DMS 273 (cell line): ENCODE measurements around the gene POLR2E.

Experiments
- DNase-seq: peaks from one replicate; lab custom pipeline; 2025; ENCODE audit not compliant: unreplicated experiment; lab: John Stamatoyannopoulos, UW

The POLR2E gene

DNA sequence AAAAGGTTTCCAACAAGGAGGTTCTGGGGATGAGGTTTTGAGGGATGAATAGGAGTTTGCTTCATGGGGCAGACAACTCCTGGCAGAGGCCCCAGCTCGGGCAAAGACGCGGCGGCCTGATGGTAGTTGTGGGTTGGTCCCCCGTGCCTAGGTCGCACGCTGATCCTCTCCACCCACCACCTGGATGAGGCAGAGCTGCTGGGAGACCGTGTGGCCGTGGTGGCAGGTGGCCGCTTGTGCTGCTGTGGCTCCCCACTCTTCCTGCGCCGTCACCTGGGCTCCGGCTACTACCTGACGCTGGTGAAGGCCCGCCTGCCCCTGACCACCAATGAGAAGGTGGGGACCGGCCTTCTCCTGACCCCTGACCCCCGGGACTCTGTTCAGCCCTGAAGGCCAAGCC, 43.4 kb downstream of the POLR2E start:
- no peak for DNase-seq

DNA sequence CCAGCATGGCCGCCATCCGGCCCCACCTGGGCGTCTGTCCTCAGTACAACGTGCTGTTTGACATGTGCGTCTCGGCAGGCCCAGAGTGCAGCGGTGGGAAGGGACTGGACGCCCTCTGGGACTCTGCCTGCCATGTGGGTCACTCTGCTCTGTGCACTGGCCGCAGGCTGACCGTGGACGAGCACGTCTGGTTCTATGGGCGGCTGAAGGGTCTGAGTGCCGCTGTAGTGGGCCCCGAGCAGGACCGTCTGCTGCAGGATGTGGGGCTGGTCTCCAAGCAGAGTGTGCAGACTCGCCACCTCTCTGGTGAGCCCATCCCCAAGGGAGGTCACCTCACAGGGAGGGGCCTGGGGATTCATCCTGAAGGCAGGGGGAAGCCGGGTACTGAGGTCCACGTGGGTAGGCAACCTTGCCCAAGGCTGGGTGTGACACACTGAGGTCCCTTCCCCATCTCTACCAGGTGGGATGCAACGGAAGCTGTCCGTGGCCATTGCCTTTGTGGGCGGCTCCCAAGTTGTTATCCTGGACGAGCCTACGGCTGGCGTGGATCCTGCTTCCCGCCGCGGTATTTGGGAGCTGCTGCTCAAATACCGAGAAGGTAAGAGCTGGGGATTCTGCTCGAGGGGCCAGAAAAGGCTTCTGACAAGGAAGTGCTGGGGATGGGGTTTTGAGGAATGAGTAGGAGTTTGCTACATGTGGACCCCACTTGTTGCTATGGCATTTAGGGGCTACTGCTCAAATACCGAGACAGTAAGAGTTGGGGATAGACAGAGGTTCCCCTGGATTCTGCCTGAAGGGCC, 44.0 kb downstream of the POLR2E start:
- no peak for DNase-seq

DNA sequence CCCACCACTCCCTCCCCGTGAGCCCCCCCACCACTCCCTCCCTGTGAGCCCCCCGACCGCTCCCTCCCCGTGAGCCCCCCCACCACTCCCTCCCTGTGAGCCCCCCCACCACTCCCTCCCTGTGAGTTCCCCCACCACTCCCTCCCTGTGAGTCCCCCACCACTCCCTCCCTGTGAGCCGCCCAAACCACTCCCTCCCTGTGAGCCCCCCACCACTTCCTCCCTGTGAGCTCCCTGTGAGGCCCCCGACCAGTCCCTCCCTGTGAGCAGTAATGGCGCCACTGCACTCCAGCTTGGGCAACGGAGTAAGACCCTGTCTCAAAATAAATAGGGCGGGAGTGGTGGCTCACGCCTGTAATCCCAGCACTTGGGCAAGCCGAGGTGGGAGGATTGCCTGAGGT, 45.4 kb downstream of the POLR2E start:
- no peak for DNase-seq

DNA sequence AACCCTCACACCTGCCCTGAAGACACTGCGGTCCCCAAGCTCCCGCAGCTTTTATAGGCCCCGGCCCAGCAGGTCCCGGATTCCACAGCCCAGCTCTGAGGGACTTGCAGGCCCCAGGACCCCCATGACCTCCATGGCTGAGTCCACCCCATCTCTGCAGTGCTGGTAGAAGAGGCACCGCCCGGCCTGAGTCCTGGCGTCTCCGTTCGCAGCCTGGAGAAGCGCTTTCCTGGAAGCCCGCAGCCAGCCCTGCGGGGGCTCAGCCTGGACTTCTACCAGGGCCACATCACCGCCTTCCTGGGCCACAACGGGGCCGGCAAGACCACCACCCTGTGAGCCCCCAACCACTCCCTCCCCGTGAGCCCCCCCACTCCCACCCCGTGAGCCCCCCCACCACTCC, 46.1 kb downstream of the POLR2E start:
- no peak for DNase-seq

DNA sequence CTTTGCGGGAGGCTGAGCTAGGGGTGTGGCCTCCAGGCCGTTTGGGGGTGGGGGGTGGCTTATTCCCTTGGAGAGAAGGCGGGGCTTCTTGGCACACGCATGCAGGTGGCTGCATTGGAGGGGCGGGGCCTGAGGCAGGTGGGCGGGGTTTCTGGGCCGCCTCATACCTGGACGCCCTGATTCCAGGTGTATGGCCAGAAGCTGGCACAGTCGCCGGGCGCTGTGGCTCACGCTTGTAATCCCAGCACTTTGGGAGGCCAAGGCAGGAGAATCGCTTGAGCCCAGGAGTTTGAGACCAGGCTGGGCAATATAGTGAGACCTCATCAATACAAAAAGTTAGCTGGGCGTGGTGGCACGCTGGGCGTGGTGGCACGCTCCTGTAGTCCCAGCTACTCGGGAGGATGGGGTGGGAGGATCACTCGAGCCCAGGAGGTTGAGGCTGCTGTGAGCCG, 47.5 kb downstream of the POLR2E start:
- no peak for DNase-seq

DNA sequence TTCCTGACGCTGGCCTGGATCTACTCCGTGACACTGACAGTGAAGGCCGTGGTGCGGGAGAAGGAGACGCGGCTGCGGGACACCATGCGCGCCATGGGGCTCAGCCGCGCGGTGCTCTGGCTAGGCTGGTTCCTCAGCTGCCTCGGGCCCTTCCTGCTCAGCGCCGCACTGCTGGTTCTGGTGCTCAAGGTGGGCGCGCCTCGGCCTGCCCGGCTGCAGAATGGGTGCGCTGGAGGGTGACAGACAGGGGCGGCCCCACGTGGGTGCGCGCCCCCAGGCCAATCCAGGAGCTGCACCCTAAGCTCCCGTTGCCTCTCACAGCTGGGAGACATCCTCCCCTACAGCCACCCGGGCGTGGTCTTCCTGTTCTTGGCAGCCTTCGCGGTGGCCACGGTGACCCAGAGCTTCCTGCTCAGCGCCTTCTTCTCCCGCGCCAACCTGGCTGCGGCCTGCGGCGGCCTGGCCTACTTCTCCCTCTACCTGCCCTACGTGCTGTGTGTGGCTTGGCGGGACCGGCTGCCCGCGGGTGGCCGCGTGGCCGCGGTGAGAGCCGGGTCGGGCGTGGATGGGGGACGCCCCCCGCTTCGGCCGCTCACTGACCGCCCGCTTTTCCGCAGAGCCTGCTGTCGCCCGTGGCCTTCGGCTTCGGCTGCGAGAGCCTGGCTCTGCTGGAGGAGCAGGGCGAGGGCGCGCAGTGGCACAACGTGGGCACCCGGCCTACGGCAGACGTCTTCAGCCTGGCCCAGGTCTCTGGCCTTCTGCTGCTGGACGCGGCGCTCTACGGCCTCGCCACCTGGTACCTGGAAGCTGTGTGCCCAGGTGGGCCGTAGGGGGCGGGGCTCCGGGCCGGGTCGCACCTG, 48.1 kb downstream of the POLR2E start:
- no peak for DNase-seq

DNA sequence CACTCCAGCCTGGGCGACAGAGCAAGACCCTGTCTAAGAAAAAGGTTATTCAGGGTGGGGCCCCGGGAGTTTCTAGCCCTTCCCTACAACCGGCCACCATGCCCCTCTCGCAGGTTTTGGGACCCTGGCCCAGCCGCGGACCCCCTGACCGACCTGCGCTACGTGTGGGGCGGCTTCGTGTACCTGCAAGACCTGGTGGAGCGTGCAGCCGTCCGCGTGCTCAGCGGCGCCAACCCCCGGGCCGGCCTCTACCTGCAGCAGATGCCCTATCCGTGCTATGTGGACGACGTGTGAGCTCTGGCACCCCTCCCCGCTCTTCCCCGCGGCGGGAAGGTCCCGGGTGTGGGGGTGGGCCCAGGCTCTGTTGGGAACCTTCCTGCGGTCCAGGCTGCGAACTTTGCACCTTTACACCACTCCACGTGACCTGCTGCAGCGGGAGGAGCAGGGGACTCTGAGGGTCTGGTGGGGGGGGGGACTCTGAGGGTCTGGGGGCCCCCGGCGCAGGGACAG, 49.0 kb downstream of the POLR2E start:
- DNase-seq = no peak

DNA sequence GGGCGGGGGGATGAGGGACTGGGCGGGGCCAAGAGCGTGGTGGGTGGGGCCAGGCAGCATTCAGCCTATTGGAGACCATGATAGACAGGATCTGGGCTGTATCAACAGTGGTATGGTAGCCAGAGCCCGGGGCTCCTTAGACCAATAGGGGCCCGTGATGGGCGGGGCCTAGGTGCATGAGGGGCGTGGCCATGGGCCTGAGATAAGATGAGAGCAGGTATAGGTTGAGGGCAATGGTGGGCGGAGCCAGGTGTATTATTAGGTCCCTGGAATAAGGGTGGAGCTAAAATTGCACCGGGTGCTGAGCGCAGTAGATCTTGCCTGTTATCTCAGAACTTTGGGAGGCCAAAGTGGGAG, 50.0 kb downstream of the POLR2E start:
- DNase-seq = peak; percentile 69

DNA sequence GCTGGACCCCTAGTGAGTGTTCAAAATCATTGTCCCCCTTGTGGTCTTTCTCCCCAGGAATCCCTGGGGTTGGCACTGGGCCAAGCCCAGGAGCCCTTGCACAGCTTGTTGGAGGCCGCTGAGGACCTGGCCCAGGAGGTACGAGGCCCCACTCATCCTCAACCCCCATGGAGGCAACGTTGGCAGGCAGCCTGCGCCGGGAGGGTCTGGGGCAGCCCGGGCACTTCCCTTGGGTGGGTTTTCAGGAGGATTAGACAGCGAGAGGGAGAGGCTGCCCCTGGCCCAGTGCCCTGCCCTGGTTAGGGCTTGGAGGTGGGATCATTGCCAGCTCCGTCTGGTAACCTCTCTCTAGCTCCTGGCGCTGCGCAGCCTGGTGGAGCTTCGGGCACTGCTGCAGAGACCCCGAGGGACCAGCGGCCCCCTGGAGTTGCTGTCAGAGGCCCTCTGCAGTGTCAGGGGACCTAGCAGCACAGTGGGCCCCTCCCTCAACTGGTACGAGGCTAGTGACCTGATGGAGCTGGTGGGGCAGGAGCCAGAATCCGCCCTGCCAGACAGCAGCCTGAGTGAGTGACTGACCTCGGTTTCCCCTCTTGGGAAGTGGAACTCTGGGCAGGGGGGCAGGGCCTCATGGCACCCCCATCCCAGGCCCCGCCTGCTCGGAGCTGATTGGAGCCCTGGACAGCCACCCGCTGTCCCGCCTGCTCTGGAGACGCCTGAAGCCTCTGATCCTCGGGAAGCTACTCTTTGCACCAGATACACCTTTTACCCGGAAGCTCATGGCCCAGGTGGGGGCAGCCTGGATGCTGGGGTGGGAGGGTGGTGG, 52.3 kb downstream of the POLR2E start:
- peak; percentile 92 for DNase-seq

DNA sequence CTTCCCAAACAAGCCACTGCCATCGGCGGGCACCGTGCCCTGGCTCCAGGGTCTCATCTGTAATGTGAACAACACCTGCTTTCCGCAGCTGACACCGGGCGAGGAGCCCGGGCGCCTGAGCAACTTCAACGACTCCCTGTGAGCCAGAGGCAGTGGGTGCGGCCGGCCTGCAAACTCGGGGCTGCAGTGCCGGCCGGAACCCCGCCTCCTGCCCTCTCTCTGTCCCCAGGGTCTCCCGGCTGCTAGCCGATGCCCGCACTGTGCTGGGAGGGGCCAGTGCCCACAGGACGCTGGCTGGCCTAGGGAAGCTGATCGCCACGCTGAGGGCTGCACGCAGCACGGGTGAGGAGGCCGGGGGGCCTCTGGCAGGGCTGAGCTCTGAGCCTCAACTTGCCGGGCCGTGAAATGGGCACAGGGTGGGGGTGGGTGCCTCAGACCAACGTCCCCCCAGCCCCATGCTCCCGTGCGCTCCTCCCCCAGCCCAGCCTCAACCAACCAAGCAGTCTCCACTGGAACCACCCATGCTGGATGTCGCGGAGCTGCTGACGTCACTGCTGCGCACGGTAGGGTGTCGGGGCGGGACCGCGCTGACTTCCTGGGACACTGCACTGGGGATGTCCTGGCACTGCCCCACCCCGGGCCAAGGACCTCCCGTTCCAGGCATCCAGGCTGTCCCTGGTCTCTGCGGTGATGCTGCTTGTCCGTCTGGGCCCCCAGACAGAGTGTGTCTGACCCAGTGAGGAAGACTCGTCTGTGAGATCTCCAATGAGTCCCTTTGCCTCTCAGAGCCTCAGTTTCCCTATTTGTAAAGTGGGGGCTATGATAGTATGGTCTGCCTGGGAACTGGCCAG, 53.1 kb downstream of the POLR2E start:
- peak; percentile 83 for DNase-seq

DNA sequence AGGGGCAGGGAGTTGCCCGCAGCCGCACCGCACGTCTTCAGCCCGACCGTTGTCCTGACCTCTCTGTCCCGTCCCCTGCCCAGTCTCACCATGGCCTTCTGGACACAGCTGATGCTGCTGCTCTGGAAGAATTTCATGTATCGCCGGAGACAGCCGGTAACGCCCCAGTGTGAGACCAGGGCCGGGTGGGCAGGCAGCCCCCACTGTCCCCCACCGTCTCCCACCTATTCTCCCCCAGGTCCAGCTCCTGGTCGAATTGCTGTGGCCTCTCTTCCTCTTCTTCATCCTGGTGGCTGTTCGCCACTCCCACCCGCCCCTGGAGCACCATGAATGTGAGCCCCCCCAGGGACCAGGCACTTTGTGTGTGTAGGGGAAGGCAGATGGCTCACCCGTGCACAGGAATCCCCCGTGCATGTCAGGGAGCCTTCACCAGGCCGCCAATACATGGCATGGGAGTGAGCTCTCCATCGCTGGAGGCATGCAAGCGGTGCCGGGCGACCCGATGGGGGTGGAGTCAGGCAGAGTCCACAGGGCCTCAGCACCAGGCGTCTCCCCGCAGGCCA, 53.8 kb downstream of the POLR2E start:
- no peak for DNase-seq

DNA sequence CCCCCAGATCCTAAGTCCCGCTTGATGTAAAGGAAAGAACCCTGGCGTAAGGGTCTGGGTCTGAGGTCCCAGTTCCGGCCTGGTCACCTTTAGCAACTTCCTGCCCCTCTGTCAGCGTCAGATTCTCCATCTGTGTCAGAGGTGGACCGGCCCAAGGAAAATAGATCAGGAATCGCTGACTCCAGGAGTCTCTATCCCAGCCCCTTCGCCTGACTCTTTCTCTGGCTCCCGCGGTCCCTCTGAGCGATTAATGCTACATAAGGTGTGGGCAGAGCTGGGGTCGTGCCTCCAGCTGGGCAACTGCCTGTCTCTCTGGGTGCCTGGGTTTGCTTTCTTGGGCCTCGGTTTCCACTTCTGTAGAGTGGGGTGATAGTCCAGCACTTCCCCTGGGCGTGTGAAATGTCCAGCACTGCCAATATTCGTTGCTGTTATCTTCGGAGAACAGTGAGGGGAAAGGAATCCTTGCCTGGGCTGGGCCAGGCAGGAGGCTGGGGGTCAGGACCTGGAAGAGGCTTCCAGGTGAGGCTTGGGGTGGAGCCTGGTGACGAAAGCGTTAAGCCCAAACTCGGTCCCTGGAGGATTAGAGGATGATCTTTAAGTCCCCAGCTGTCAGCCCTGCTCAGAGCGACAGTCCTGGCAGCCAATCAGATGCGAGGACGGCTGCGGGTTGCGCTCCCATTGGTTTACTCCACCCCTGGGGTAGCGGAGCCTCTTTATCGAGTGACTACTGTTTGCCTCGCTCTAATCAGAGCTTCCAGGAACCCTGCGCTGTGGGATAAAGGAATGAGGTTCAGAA, 54.5 kb downstream of the POLR2E start:
- DNase-seq = peak; percentile 97

DNA sequence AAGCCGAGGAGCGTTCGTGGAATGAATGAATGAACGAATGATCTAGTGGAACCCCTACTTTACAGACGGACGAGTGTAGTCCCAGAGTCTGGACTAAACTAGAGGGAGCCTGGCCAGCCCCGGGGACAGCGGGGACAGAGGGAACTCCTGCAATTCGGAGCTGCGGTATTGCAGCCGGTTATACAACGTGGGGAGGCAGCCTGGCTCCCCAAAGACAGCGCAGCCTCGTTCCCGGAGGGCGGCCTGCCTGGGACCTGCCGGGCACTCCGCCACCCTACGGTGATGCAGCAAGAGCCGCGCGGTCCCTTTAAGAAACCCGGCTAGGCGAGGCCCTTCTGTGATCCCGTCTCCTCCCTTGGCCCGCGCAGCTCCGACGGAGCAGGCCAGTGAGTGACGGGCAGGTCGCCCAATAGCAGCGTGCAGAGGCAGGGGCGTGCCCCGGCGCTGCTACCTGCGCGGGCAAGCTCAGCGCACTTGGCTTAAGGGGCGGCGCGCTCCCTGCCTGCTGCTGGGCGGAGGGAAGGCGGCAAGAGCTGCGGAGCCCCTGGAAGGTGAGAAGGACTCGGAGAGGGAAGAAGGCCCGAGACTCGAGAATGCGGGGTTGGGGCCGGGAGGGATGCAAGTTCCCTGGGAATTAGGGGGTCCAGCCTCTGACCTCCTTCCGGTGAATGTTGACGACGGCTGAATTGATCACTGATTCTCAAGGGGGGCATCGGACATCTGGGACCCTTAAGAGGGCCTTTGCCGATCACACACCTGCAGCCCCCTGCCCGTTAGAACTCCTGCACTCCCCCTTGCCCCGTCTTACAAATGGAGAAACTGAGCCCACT, 55.3 kb downstream of the POLR2E start, which contains the start of gene ABCA7:
Gene ABCA7, plus strand, starts transcription at position 462 of the 830 bp plus-strand sequence. CDS start 1,255 bp downstream, outside the sequence.
- peak; percentile 99 for DNase-seq

DNA sequence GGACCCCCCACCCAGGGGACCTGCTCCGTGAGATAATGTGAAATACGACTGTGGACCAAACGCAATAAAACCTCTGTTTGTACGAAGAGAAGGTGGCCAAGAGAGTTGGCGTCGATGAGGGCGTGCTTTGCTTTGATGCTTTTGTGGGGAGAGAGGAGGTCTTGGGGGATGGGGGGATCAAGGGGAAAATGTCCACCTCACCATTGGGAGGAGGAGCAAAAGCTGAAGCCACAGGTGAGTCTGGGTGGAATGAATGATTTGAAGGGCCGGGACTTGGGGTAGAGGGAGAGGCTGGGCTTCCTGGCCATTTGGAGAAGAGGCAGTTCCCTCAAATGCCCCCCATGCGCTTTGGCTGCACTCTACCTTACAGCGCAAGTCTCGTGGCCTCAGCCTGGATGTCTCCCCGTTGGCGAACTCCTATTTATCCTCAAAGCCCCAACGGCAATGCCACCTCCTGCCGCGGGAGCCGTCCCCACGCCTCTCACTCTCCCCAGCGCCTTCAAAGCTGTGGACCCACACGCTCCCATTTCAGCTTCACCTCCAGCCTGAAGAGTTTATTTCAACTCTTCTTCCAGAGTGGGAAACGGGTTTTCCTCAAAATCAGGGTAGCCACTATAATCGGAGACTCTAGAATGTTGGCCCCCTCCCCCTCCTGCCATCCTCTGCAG, 56.1 kb downstream of the POLR2E start:
- no peak for DNase-seq

DNA sequence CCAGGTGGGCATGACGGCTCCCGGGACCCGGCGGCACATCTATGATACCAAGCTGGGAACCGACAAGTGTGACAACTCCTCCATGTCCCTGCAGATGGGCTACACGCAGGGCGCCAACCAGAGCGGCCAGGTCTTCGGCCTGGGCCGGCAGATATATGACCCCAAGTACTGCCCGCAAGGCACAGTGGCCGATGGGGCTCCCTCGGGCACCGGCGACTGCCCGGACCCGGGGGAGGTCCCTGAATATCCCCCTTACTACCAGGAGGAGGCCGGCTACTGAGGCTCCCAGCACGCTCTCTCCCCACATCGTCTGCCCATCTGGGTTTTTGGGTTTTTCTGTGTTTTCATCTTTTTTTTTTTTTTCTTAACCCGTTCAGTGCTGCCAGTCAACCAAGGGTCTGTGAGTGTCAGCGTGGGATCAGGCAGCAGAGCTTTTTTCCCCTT, 57.5 kb downstream of the POLR2E start:
- no peak for DNase-seq
